ENCODE data around the gene CELSR1. TPM values are rescaled to one million over a fixed set of nuclear protein-coding genes. Genes with fewer than 3 reads are reported as not detected.

CELSR1 gene
- total RNA-seq, 2 experiments from 2014 or later, result 1.0 to 1.1 TPM

- Mint-ChIP-seq H3K36me3 (ENCODE audit: low read depth) (no peaks in the 10 kb centered on the region), H3K4me3 (no peak overlapping the region), H3K27me3 (no peaks in the 10 kb centered on the region), H3K27ac (no peak overlapping the region), H3K4me1 (ENCODE audit: low read depth) (no peaks in the 10 kb centered on the region), H3K9me3 (no peaks in the 10 kb centered on the region)
- ChIA-PET CTCF (no interaction called here), POLR2A (no interaction called here)
- H3K4me1 ChIP-seq (ENCODE audit: insufficient read depth, low read length), result no peaks in the 10 kb centered on the region
- H3K27me3 ChIP-seq (ENCODE audit: control insufficient read depth in 1 of 2, insufficient read depth in 2 of 2, low read length in 2 of 2), result no peaks in the 10 kb centered on the region
- no peaks in the 10 kb centered on the region for H3K36me3 ChIP-seq (ENCODE audit: insufficient read depth, low read length)
- TF ChIP-seq CTCF (IDR thresholded peaks at IDR 0.05), result no peak
- intact Hi-C loops (cut with DNase I, micrococcal nuclease), result no loop called here
- no peak overlapping the region for H3K27ac ChIP-seq (ENCODE audit: low read depth in 1 of 2, low read length in 2 of 2)
- no peak for ATAC-seq (ENCODE audit: poor library complexity)
- no peak for DNase-seq
- H3K4me3 ChIP-seq (ENCODE audit: low read length), result no peak overlapping the region
- peaks cover 0 to 12% of the 10 kb centered on the region in 2 experiments for H3K9me3 ChIP-seq (ENCODE audit: control insufficient read depth in 1 of 2, insufficient read depth in 1 of 2, low read length in 2 of 2)
Observed at GRCh38 chr22:46381731-46382130, 155.7 kb downstream of the CELSR1 start.

- DNase-seq, result no peak
- H3K27me3 ChIP-seq (ENCODE audit: control insufficient read depth in 1 of 2, insufficient read depth in 2 of 2, low read length in 2 of 2), result no peaks in the 10 kb centered on the region
- no peaks in the 10 kb centered on the region for H3K36me3 Mint-ChIP-seq (ENCODE audit: low read depth)
- no peaks in the 10 kb centered on the region for H3K4me1 Mint-ChIP-seq (ENCODE audit: low read depth)
- no peak overlapping the region for H3K4me3 Mint-ChIP-seq
- intact Hi-C loops (cut with DNase I, micrococcal nuclease), result no loop called here
- no peak overlapping the region for H3K27ac Mint-ChIP-seq
- peaks cover 3 to 17% of the 10 kb centered on the region in 2 experiments for H3K9me3 ChIP-seq (ENCODE audit: control insufficient read depth in 1 of 2, insufficient read depth in 1 of 2, low read length in 2 of 2)
- no peaks in the 10 kb centered on the region for H3K4me1 ChIP-seq (ENCODE audit: insufficient read depth, low read length)
- no peak overlapping the region for H3K27ac ChIP-seq (ENCODE audit: low read depth in 1 of 2, low read length in 2 of 2)
- no peak for ATAC-seq (ENCODE audit: poor library complexity)
- POLR2A ChIA-PET, result no interaction called here
- no peaks in the 10 kb centered on the region for H3K27me3 Mint-ChIP-seq
- TF ChIP-seq CTCF (IDR thresholded peaks at IDR 0.05), result no peak
- CTCF ChIA-PET, result no interaction called here
- no peaks in the 10 kb centered on the region for H3K36me3 ChIP-seq (ENCODE audit: insufficient read depth, low read length)
- H3K4me3 ChIP-seq (ENCODE audit: low read length), result no peak overlapping the region
- H3K9me3 Mint-ChIP-seq, result no peaks in the 10 kb centered on the region
Observed at GRCh38 chr22:46381142-46381541, 156.3 kb downstream of the CELSR1 start.

GRCh38 chr22:46380581-46380980, 156.8 kb downstream of the CELSR1 start:
- H3K27ac Mint-ChIP-seq, result no peak overlapping the region
- intact Hi-C loops (cut with DNase I, micrococcal nuclease), result no loop called here
- H3K4me3 Mint-ChIP-seq, result no peak overlapping the region

More at GRCh38 chr22:46380581-46380980, 156.8 kb downstream of the CELSR1 start:
- Mint-ChIP-seq H3K27me3 (no peaks in the 10 kb centered on the region), H3K36me3 (ENCODE audit: low read depth) (no peaks in the 10 kb centered on the region), H3K4me1 (ENCODE audit: low read depth) (no peaks in the 10 kb centered on the region), H3K9me3 (peaks cover 2% of the 10 kb centered on the region)
- ATAC-seq (ENCODE audit: poor library complexity), result no peak
- Histone ChIP-seq H3K4me3 (ENCODE audit: low read length) (no peak overlapping the region), H3K4me1 (ENCODE audit: insufficient read depth, low read length) (no peaks in the 10 kb centered on the region), H3K36me3 (ENCODE audit: insufficient read depth, low read length) (no peaks in the 10 kb centered on the region), H3K9me3 (ENCODE audit: control insufficient read depth in 1 of 2, insufficient read depth in 1 of 2, low read length in 2 of 2) (peaks cover 8 to 20% of the 10 kb centered on the region in 2 experiments), H3K27ac (ENCODE audit: low read depth in 1 of 2, low read length in 2 of 2) (no peak overlapping the region), H3K27me3 (ENCODE audit: control insufficient read depth in 1 of 2, insufficient read depth in 2 of 2, low read length in 2 of 2) (no peaks in the 10 kb centered on the region)
- CTCF ChIA-PET, result no interaction called here
- TF ChIP-seq CTCF (IDR thresholded peaks at IDR 0.05), result no peak
- POLR2A ChIA-PET, result no interaction called here
- no peak for DNase-seq

Data from CD4-positive, alpha-beta T cell (primary cell).